GM13977 (cell line): Measurements from ENCODE around the gene AQP5.

Source experiments
- DNase-seq: peaks from one replicate; pipeline ENCODE4 v3.0.0; 2012; ENCODE audit warnings: low spot score
- in situ Hi-C: fragments of 300-500 bp; cut with MboI; formaldehyde crosslinking; loops from one replicate; pipeline ENCODE4 v1.12.0; 2022; ENCODE audit warnings: low sequenced_read_pairs, low pct_unique_long_range_greater_than_20kb, mixed read lengths, inconsistent platforms; ENCODE audit not compliant: unreplicated experiment
- TF ChIP-seq, protein P1 (sequence below): IDR thresholded peaks from 2 replicates; pipeline ENCODE4 v1.5.1; 2012; ENCODE audit warnings: mild to moderate bottlenecking, control low read depth; ENCODE audit not compliant: insufficient read depth; ENCODE audit errors: extremely low read depth, missing control alignments

AQP5 gene

DNA sequence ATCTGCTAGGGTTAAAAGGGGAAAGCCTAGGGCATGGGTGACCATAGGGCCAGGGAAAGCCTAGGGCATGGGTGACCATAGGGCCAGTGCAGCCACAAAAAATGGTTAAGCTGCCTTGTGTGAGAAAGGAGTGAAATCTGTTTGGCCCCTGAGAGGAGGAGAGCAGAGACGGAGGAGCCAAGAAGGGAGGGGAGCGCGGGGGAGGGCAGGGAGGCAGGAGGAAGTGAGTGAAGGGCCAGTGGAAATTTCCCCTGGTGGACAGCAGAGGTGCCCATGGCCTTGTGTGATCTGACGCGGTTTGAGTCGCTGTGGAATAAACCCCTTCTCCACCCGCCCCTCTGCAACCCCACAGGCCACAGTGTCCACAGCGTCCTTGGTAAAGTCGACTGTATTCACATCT lies 10.5 kb downstream of the AQP5 start:
- in situ Hi-C loops, result no loop called here
- no peak for DNase-seq
- TF ChIP-seq, protein P1, sequence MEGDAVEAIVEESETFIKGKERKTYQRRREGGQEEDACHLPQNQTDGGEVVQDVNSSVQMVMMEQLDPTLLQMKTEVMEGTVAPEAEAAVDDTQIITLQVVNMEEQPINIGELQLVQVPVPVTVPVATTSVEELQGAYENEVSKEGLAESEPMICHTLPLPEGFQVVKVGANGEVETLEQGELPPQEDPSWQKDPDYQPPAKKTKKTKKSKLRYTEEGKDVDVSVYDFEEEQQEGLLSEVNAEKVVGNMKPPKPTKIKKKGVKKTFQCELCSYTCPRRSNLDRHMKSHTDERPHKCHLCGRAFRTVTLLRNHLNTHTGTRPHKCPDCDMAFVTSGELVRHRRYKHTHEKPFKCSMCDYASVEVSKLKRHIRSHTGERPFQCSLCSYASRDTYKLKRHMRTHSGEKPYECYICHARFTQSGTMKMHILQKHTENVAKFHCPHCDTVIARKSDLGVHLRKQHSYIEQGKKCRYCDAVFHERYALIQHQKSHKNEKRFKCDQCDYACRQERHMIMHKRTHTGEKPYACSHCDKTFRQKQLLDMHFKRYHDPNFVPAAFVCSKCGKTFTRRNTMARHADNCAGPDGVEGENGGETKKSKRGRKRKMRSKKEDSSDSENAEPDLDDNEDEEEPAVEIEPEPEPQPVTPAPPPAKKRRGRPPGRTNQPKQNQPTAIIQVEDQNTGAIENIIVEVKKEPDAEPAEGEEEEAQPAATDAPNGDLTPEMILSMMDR, result no peak

DNA sequence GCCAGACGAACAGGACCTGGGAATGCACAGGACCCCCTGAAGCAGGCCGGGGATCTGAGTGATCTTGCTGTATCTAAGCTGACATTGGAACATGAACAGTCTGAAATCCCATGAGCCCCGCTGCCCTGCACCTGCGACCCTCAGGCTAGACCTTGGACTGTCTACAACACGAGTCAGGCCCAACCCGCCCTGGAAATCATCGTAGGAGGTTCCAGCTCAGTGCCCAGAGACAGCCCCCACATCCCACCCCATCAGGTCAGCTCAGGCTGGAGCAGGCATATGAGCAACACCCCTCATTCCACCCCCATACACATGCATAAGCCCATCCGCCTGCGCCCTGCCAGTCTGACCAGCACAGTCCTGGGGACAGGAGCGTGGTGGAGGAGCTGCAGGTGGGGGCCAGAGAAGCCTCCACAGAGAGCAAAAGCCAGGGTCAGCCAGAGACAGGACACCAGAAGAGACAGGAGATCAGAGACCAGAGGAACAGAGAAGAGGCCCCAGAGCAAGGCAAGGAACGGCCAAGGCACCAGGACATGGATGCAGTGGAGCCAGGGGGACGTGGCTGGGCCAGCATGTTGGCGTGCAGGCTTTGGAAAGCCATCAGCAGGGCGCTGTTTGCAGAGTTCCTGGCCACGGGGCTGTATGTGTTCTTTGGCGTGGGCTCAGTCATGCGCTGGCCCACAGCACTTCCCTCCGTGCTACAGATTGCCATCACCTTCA lies 11.1 kb downstream of the AQP5 start, which contains the start of gene AQP6:
Gene AQP6, plus strand, starts transcription at position 307 of the 720 bp plus-strand sequence. Its CDS starts 227 bp downstream, at position 534.
- DNase-seq, result no peak
- in situ Hi-C loops, result no loop called here
- TF ChIP-seq, protein P1, result no peak

DNA sequence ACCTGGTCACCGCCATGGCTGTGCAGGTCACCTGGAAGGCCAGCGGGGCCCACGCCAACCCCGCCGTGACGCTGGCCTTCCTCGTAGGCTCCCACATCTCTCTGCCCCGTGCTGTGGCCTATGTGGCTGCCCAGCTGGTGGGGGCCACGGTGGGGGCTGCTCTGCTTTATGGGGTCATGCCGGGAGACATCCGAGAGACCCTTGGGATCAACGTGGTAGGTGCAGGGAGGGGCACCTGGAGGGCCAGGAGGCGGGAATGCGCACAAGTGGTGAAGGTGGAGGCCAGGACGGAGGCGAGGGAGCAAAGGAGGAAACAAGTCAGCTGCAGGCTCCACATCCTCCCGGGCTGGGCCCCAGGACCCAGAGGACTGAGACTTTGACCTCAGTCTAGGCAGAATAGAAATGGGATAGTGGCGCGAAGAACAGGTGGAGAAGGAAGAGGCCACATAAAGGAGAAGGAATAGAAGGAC lies 11.7 kb downstream of the AQP5 start:
- TF ChIP-seq, protein P1, result no peak
- DNase-seq, result no peak
- in situ Hi-C loops, result no loop called here

DNA sequence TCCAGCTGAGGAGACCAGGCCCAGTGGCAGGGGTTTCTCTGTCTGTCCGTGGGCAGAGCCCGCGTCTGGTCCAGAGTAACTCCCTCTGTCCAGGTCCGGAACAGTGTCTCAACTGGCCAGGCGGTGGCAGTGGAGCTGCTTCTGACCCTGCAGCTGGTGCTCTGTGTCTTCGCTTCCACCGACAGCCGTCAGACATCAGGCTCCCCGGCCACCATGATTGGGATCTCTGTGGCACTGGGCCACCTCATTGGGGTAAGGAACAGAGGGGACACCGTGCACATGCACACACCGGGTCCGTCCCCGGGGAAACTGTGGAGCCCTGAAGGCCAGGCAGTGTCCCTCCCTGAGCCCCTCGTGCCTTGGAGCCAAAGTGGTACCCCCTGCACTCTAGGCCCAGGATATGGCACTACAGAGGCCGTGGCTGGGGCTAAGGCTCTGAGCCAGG lies 12.6 kb downstream of the AQP5 start:
- in situ Hi-C loops, result no loop called here
- TF ChIP-seq, protein P1, result no peak
- no peak for DNase-seq

DNA sequence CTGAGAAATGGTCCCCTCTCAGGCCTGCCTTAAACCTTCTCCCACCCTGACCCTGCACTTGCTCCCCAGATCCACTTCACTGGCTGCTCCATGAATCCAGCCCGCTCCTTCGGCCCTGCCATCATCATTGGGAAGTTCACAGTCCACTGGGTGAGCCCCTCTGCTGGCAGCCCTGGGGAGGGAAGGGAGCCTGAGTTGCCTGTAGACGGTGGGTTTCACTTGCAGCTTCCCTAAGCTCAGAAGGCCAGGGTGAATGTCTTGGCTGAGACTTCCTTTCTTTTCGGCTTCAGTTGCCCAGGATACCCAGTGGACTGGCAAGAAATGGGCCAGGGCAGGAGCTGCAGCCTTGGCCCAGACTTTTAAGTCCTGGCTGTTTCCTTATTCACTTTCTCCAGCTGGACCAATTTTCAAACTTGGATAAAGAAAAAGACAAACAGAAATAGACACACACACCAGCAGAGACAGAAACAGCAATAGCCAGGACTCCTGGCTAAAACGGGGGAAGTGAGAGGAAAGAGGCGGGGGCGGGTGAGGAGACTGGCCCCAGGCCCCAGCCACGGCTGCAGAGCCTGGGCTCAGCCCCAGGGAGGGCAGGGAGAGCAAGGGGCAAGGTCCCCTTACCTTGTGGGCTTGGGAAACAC lies 13.1 kb downstream of the AQP5 start:
- in situ Hi-C loops, result no loop called here

DNA sequence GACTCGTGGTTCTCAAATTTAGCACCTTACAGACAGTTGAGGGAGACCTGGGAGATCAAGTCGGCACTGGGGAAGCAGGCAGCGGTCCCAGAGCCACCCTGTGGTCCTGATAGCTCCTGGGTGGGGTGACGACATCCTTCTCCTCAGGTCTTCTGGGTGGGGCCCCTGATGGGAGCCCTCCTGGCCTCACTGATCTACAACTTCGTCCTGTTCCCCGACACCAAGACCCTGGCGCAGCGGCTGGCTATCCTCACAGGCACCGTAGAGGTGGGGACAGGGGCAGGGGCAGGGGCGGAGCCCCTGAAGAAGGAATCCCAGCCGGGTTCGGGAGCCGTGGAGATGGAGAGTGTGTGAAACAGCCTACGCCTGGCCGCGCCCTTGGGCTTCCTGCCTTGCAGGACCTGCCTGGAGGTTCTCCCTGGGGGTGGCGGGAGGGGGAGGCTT lies 13.7 kb downstream of the AQP5 start:
- TF ChIP-seq, protein P1, result no peak
- in situ Hi-C loops, result no loop called here
- no peak for DNase-seq

More for the DNA sequence above, 13.1 kb downstream of the AQP5 start:
- TF ChIP-seq, protein P1, result no peak
- no peak for DNase-seq
